ENCODE results near the gene MYPN.
"Not testable (repeated sequence)": the region's sequence is repeated elsewhere in the genome, so short reads cannot be mapped to it uniquely, and the experiment has no call there.

MYPN gene

GRCh38 chr10:68239596-68240150 is 130.4 kb downstream of the MYPN start:
- no peaks in the 10 kb centered on the region for H3K9me3 ChIP-seq (ENCODE audit: control insufficient read depth, low read length)
- no peak overlapping the region for H3K9ac ChIP-seq (ENCODE audit: low read length)
- H3K4me3 ChIP-seq (ENCODE audit: low read length) = no peak overlapping the region
- H3K4me1 ChIP-seq (ENCODE audit: control insufficient read depth, insufficient read depth, low read length) = no peaks in the 10 kb centered on the region
- no peaks in the 10 kb centered on the region for H3K36me3 ChIP-seq (ENCODE audit: control insufficient read depth, insufficient read depth, low read length)
- no peaks in the 10 kb centered on the region for H3K27me3 ChIP-seq (ENCODE audit: control insufficient read depth, insufficient read depth, low read length)

- Histone ChIP-seq H3K4me1 (ENCODE audit: control insufficient read depth, insufficient read depth, low read length) (no peaks in the 10 kb centered on the region), H3K4me3 (ENCODE audit: low read length) (no peak overlapping the region), H3K9me3 (ENCODE audit: control insufficient read depth, low read length) (no peaks in the 10 kb centered on the region), H3K36me3 (ENCODE audit: control insufficient read depth, insufficient read depth, low read length) (no peaks in the 10 kb centered on the region), H3K9ac (ENCODE audit: low read length) (no peak overlapping the region), H3K27me3 (ENCODE audit: control insufficient read depth, insufficient read depth, low read length) (no peaks in the 10 kb centered on the region)
Measured at GRCh38 chr10:68242051-68242450, 132.8 kb downstream of the MYPN start.

GRCh38 chr10:68246397-68246796 is 137.1 kb downstream of the MYPN start:
- H3K4me1 ChIP-seq (ENCODE audit: control insufficient read depth, insufficient read depth, low read length); H3K9me3 ChIP-seq (ENCODE audit: control insufficient read depth, low read length); H3K36me3 ChIP-seq (ENCODE audit: control insufficient read depth, insufficient read depth, low read length); H3K9ac ChIP-seq (ENCODE audit: low read length); H3K4me3 ChIP-seq (ENCODE audit: low read length); H3K27me3 ChIP-seq (ENCODE audit: control insufficient read depth, insufficient read depth, low read length): not testable (repeated sequence)

- Histone ChIP-seq H3K4me1 (ENCODE audit: control insufficient read depth, insufficient read depth, low read length) (no peaks in the 10 kb centered on the region), H3K9ac (ENCODE audit: low read length) (no peak overlapping the region), H3K36me3 (ENCODE audit: control insufficient read depth, insufficient read depth, low read length) (no peaks in the 10 kb centered on the region), H3K9me3 (ENCODE audit: control insufficient read depth, low read length) (no peaks in the 10 kb centered on the region), H3K27me3 (ENCODE audit: control insufficient read depth, insufficient read depth, low read length) (no peaks in the 10 kb centered on the region), H3K4me3 (ENCODE audit: low read length) (no peak overlapping the region)
Measured at GRCh38 chr10:68247931-68248330, 138.6 kb downstream of the MYPN start.

GRCh38 chr10:68249297-68249696 is 140.0 kb downstream of the MYPN start:
- Histone ChIP-seq H3K4me3 (ENCODE audit: low read length) (no peak overlapping the region), H3K27me3 (ENCODE audit: control insufficient read depth, insufficient read depth, low read length) (no peaks in the 10 kb centered on the region), H3K9ac (ENCODE audit: low read length) (no peak overlapping the region), H3K36me3 (ENCODE audit: control insufficient read depth, insufficient read depth, low read length) (no peaks in the 10 kb centered on the region), H3K9me3 (ENCODE audit: control insufficient read depth, low read length) (no peaks in the 10 kb centered on the region), H3K4me1 (ENCODE audit: control insufficient read depth, insufficient read depth, low read length) (no peaks in the 10 kb centered on the region)

- Histone ChIP-seq H3K27me3 (ENCODE audit: control insufficient read depth, insufficient read depth, low read length) (no peaks in the 10 kb centered on the region), H3K36me3 (ENCODE audit: control insufficient read depth, insufficient read depth, low read length) (no peaks in the 10 kb centered on the region), H3K9me3 (ENCODE audit: control insufficient read depth, low read length) (no peaks in the 10 kb centered on the region), H3K9ac (ENCODE audit: low read length) (no peak overlapping the region), H3K4me3 (ENCODE audit: low read length) (no peak overlapping the region), H3K4me1 (ENCODE audit: control insufficient read depth, insufficient read depth, low read length) (no peaks in the 10 kb centered on the region)
Measured at GRCh38 chr10:68251151-68251550, 141.9 kb downstream of the MYPN start.

GRCh38 chr10:68251625-68252495 is 142.6 kb downstream of the MYPN start:
- Histone ChIP-seq H3K4me3 (ENCODE audit: low read length) (no peak overlapping the region), H3K27me3 (ENCODE audit: control insufficient read depth, insufficient read depth, low read length) (no peaks in the 10 kb centered on the region), H3K9me3 (ENCODE audit: control insufficient read depth, low read length) (no peaks in the 10 kb centered on the region), H3K36me3 (ENCODE audit: control insufficient read depth, insufficient read depth, low read length) (no peaks in the 10 kb centered on the region), H3K4me1 (ENCODE audit: control insufficient read depth, insufficient read depth, low read length) (no peaks in the 10 kb centered on the region), H3K9ac (ENCODE audit: low read length) (no peak overlapping the region)

- no peak overlapping the region for H3K9ac ChIP-seq (ENCODE audit: low read length)
- no peaks in the 10 kb centered on the region for H3K36me3 ChIP-seq (ENCODE audit: control insufficient read depth, insufficient read depth, low read length)
- H3K4me3 ChIP-seq (ENCODE audit: low read length) = no peak overlapping the region
- no peaks in the 10 kb centered on the region for H3K9me3 ChIP-seq (ENCODE audit: control insufficient read depth, low read length)
- no peaks in the 10 kb centered on the region for H3K4me1 ChIP-seq (ENCODE audit: control insufficient read depth, insufficient read depth, low read length)
- H3K27me3 ChIP-seq (ENCODE audit: control insufficient read depth, insufficient read depth, low read length) = no peaks in the 10 kb centered on the region
Measured at GRCh38 chr10:68253346-68253745, 144.1 kb downstream of the MYPN start.

- H3K9me3 ChIP-seq (ENCODE audit: control insufficient read depth, low read length) = no peaks in the 10 kb centered on the region
- H3K9ac ChIP-seq (ENCODE audit: low read length) = no peak overlapping the region
- H3K4me1 ChIP-seq (ENCODE audit: control insufficient read depth, insufficient read depth, low read length) = no peaks in the 10 kb centered on the region
- no peak overlapping the region for H3K4me3 ChIP-seq (ENCODE audit: low read length)
- no peaks in the 10 kb centered on the region for H3K27me3 ChIP-seq (ENCODE audit: control insufficient read depth, insufficient read depth, low read length)
- H3K36me3 ChIP-seq (ENCODE audit: control insufficient read depth, insufficient read depth, low read length) = no peaks in the 10 kb centered on the region
Measured at GRCh38 chr10:68261132-68261856, 152.0 kb downstream of the MYPN start.
